Psoas muscle (tissue), 8 donors: ENCODE results near the gene BSN. TPM values are rescaled to one million over a fixed set of nuclear protein-coding genes. Genes with fewer than 3 reads are reported as not detected.
"Not testable (repeated sequence)": the region's sequence is repeated elsewhere in the genome, so short reads cannot be mapped to it uniquely, and the experiment has no call there.

Source experiments
- ATAC-seq, 4 donors: fragments of 200-7000 bp; cut with Tn5 transposase; one replicate each; pipeline ENCODE4 v1.9.1; 2020; ENCODE audit warnings: moderate library complexity in 3 of 4, mild to moderate bottlenecking in 2 of 4
- DNase-seq, 2 donors: peaks; one replicate each; pipeline ENCODE4 v3.0.0-alpha.2; 2020
- H3K27ac ChIP-seq: fragments of 200-600 bp; one replicate; pipeline ENCODE4 v1.8.0; 2022
- H3K27me3 ChIP-seq, 3 donors: fragments of 200-600 bp in 1 of 3; one replicate each; pipeline versions ENCODE4 v1.6.1 to v1.8.0; 2013 to 2022; ENCODE audit warnings: low read length in 2 of 3, mild to moderate bottlenecking in 2 of 3, moderate library complexity in 1 of 3; ENCODE audit not compliant: insufficient read depth in 3 of 3
- H3K36me3 ChIP-seq, 2 donors: fragments of 200-600 bp in 1 of 2; one replicate each; pipeline versions ENCODE4 v1.6.1 to v1.8.0; 2013 to 2022; ENCODE audit warnings: low read depth in 1 of 2, mild to moderate bottlenecking in 1 of 2, moderate library complexity in 1 of 2; ENCODE audit not compliant: insufficient read depth in 1 of 2
- H3K4me1 ChIP-seq: fragments of 200-600 bp; one replicate; pipeline ENCODE4 v1.8.0; 2022
- H3K4me3 ChIP-seq: fragments of 200-600 bp; one replicate; pipeline ENCODE4 v1.8.0; 2022; ENCODE audit warnings: mild to moderate bottlenecking
- H3K9me3 ChIP-seq: fragments of 200-600 bp; one replicate; pipeline ENCODE4 v1.8.0; 2022
- WGBS, 3 donors: extraction: QIAGEN DNeasy Blood & Tissue Kit; methylation state at CpG; one replicate each; pipeline versions ENCODE4 v1.1.6 to v1.1.7; 2013; 5-methylcytosine and 5-hydroxymethylcytosine counted together
- intact Hi-C, 2 donors: fragments of 100-400 bp; cut with DNase I; formaldehyde crosslinking; loops; one replicate each; pipeline versions ENCODE4 v1.11.0 to v1.14.2; 2022
- polyA plus RNA-seq, 3 donors: library from polyadenylated mRNA; stranded (reverse); fragments of 200-250 nt; gene quantifications; one replicate each; pipeline ENCODE4 v1.2.3, GENCODE V29; 2013
- total RNA-seq, 4 donors: library from RNA; stranded (reverse); fragmentation: NEBNext Ultra II Directional in 2 of 4; extraction: Animal tissue kit (Norgen Biotek cat#: 25700) in 2 of 4; gene quantifications; one replicate each; pipeline versions ENCODE4 v1.2.1 to v1.2.4, GENCODE V29; 2021 to 2023
- TF ChIP-seq, protein P1 (sequence below): fragments of 200-600 bp; IDR thresholded peaks from one replicate; pipeline ENCODE4 v1.8.0; 2022; ENCODE audit warnings: antibody characterized with exemption
- donor health status: healthy with polysubstance abuse.
- donor health status: DM: no; HTN: no; CAD: no; lungs with moderate emphysema.
- donor health status: Bipolar disorder and iron deficiency.
- donor health status: healthy.
- donor health status: DM: yes; HTN: yes; CAD: no.
- donor health status: DM: no; HTN: no; CAD: no.
- donor health status: DM: no; HTN: no; CAD: no.
- donor health status: DM: yes; HTN: yes; CAD: no.

The BSN gene
- total and polyA plus RNA-seq, 7 donors = 0.08 to 0.95 (median 0.22) TPM

DNA sequence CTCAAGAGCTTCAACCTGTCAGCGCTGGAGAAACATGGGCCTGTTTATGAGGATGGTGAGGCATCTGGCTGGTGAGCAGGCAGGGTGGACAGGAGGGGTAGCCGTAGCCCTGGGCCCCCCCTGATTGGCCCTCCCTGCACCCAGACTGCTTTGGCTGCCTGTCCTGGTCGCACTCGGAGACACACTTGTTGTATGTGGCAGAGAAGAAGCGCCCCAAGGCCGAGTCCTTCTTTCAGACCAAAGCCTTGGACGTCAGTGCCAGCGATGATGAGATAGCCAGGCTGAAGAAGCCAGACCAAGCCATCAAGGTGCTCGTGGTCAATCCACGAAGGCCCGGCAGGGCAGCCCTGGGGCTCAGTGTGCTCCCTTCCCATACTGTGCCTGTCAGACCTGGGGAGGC lies 121.6 kb downstream of the BSN start:
- Histone ChIP-seq H3K4me1 (peaks cover 20% of the 10 kb centered on the region), H3K27me3 (no peaks in the 10 kb centered on the region), H3K9me3 (no peaks in the 10 kb centered on the region), H3K36me3 (peaks cover 18 to 57% of the 10 kb centered on the region in 2 donors), H3K27ac (no peak overlapping the region), H3K4me3 (no peak overlapping the region)
- TF ChIP-seq, protein P1, sequence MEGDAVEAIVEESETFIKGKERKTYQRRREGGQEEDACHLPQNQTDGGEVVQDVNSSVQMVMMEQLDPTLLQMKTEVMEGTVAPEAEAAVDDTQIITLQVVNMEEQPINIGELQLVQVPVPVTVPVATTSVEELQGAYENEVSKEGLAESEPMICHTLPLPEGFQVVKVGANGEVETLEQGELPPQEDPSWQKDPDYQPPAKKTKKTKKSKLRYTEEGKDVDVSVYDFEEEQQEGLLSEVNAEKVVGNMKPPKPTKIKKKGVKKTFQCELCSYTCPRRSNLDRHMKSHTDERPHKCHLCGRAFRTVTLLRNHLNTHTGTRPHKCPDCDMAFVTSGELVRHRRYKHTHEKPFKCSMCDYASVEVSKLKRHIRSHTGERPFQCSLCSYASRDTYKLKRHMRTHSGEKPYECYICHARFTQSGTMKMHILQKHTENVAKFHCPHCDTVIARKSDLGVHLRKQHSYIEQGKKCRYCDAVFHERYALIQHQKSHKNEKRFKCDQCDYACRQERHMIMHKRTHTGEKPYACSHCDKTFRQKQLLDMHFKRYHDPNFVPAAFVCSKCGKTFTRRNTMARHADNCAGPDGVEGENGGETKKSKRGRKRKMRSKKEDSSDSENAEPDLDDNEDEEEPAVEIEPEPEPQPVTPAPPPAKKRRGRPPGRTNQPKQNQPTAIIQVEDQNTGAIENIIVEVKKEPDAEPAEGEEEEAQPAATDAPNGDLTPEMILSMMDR = no peak
- intact Hi-C loops = no loop called here
- WGBS, 3 donors = 86 to 93% (median 88%) methylated on average over 11 of the region's 11 CpGs
- no peak for DNase-seq
- ATAC-seq = no peak

DNA sequence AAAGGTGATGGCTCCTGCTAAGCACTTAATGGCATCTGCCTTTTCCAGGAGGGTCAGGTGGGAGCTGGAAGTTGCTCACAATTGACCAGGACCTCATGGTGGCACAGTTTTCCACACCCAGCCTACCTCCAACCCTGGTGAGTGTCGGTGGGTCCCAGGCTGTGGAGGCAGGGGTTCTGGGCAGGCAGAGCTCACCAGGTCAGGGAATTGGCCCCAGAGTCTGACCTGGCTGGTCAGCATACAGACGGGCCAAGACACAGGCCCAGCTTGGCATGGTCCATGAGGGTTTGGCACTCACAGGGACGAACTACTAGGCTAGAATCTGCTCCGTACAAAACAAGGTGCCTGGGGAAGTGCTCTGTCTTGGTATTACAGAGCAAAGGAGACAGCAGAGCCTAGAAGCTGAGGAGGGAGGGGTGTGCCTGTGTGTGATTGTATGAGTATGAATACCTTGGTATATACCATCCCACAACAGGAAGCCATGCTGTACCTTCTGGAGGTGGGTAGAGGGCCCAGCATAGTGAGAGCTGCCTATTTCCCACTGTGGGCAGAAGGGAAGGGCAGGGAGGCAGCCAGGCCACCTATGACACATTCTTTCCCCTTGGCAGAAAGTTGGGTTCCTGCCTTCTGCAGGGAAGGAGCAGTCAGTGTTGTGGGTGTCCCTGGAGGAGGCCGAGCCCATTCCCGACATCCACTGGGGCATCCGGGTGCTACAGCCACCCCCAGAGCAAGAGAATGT lies 126.4 kb downstream of the BSN start:
- no peak for DNase-seq
- Histone ChIP-seq H3K27ac (no peak overlapping the region), H3K9me3 (no peaks in the 10 kb centered on the region), H3K4me3 (no peak overlapping the region), H3K36me3 (peaks cover 24 to 90% of the 10 kb centered on the region in 2 donors), H3K4me1 (peaks cover 5% of the 10 kb centered on the region), H3K27me3 (no peaks in the 10 kb centered on the region)
- ATAC-seq = no peak
- intact Hi-C loops = no loop called here
- TF ChIP-seq, protein P1 = no peak
- 65 to 67% (median 66%) methylated on average over 7 of the region's 7 CpGs for WGBS, 3 donors

DNA sequence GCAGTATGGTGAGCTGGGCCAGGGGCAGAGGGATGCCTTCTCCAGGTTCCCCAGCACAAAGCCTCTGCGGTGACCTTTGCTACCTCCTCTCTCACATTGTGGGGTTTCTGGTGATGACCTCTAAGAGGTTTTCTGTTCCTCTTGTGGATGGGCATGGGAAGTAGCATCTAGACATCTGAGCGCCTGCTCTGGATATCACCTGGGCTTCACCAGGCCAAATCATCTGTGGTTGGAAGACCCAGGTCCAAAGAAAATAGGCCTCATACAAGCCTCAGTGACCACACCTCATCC lies 126.9 kb downstream of the BSN start:
- H3K4me3 ChIP-seq = no peak overlapping the region
- intact Hi-C loops = no loop called here
- TF ChIP-seq, protein P1 = no peak
- peaks cover 4% of the 10 kb centered on the region for H3K4me1 ChIP-seq
- WGBS, 3 donors = 91 to 98% (median 98%) methylated on average over 2 of the region's 2 CpGs
- H3K36me3 ChIP-seq = peaks cover 21 to 84% of the 10 kb centered on the region in 2 donors
- no peak overlapping the region for H3K27ac ChIP-seq
- no peak for ATAC-seq
- no peak for DNase-seq
- no peaks in the 10 kb centered on the region for H3K9me3 ChIP-seq
- H3K27me3 ChIP-seq = no peaks in the 10 kb centered on the region

DNA sequence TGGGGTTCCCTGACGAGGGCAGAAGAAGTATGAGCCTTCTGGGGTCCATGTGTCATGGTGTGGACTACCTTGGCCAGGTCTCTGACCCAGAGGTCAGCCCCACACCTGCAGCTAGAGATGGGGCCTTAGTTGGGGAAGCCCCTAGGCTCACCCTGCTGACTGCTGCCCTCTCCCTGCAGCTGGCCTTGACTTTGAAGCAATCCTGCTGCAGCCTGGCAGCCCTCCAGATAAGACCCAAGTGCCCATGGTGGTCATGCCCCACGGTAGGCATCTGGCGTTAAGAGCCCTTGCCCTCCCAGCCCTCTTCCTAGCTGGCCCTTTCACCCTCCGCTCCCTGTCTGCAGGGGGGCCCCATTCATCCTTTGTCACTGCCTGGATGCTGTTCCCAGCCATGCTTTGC lies 127.3 kb downstream of the BSN start:
- Histone ChIP-seq H3K27me3 (no peaks in the 10 kb centered on the region), H3K4me1 (no peaks in the 10 kb centered on the region), H3K9me3 (no peaks in the 10 kb centered on the region), H3K27ac (no peak overlapping the region), H3K36me3 (peaks cover 17 to 81% of the 10 kb centered on the region in 2 donors), H3K4me3 (no peak overlapping the region)
- ATAC-seq (no peak), DNase-seq (no peak)
- intact Hi-C loops = no loop called here
- WGBS, 3 donors = 66 to 85% (median 68%) methylated on average over 4 of the region's 4 CpGs
- TF ChIP-seq, protein P1 = no peak

DNA sequence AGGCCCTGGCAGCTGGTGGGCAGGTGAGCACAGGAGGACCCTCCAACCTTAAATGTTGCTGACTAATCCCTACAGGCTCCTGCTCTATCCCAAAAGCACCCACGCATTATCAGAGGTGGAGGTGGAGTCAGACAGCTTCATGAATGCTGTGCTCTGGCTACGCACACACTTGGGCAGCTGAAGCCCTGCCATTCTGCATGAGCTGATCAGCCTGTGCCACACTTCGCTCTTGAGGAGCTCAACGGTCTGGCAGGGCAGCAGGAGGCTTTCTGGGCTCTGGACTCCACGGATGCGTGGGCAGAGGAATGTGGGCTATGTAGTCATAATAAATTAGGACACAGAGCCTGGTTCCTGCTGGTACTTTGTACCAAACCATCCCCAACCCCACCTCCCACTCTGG lies 128.9 kb downstream of the BSN start:
- DNase-seq = no peak
- peaks cover 16 to 65% of the 10 kb centered on the region in 2 donors for H3K36me3 ChIP-seq
- ATAC-seq = no peak
- H3K4me1 ChIP-seq = peaks cover 3% of the 10 kb centered on the region
- H3K4me3 ChIP-seq = no peak overlapping the region
- no peaks in the 10 kb centered on the region for H3K9me3 ChIP-seq
- 74 to 88% (median 79%) methylated on average over 6 of the region's 6 CpGs for WGBS, 3 donors
- no peak overlapping the region for H3K27ac ChIP-seq
- H3K27me3 ChIP-seq = no peaks in the 10 kb centered on the region
- TF ChIP-seq, protein P1 = no peak
- intact Hi-C loops = no loop called here

DNA sequence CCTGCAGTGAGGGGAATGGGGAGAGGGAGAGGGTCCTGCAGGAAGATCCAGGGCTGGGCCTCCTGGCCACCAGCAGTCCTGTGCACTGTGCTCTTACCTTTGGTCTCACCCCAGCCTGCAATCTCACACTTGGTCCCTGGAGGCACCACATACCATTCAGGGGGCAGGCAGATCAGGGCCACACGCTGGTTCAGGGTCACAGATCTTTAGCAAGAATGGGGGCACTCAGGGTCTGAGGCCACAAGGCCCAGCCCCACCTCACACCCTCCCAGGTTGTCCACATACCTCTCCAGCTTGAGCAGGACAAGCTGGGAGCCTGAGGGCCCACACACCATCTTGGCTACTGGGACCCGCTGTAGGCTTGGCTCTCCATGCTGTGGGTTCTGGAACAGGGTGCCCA lies 130.2 kb downstream of the BSN start:
- H3K9me3 ChIP-seq, H3K4me3 ChIP-seq, H3K27me3 ChIP-seq, intact Hi-C loops, H3K27ac ChIP-seq, ATAC-seq, DNase-seq: not testable (repeated sequence)
- peaks cover 12% of the 10 kb centered on the region for H3K4me1 ChIP-seq
- 91 to 93% (median 92%) methylated on average over 2 of the region's 2 CpGs for WGBS, 3 donors
- H3K36me3 ChIP-seq = peaks cover 14 to 52% of the 10 kb centered on the region in 2 donors

DNA sequence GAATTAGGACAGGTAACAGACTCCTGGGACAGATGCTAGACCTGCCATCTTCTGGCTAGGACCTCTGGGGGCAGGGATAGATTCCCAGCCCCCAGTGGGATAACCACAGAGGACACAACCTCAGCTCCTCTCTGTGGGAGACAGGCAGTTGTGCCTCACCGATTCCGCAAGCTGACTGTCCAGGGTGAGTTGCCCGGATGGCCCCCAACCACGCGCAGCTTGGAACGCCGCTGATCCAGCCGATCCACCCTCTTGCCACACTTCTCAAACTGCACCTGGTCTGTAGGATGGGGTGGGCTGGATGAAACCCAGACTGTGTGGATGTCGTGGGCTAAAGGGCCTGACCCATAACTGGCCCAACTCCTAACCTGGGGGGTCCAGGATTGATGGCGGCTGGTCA lies 130.8 kb downstream of the BSN start:
- H3K9me3 ChIP-seq, H3K4me3 ChIP-seq, intact Hi-C loops, DNase-seq, H3K27ac ChIP-seq, H3K27me3 ChIP-seq, ATAC-seq: not testable (repeated sequence)
- H3K4me1 ChIP-seq = peaks cover 12% of the 10 kb centered on the region
- 86 to 90% (median 89%) methylated on average over 10 of the region's 10 CpGs for WGBS, 3 donors
- H3K36me3 ChIP-seq = peaks cover 11 to 45% of the 10 kb centered on the region in 2 donors
